Mesendoderm (in vitro differentiated cells): ENCODE measurements around the gene HS6ST1.

ENCODE experiments used
- DNase-seq: peaks from one replicate; pipeline ENCODE4 v3.0.0; 2013
- H2AK5ac ChIP-seq: 2 replicates; pipeline ENCODE4 v1.6.1; 2013; ENCODE audit warnings: low read length, inconsistent platforms
- H2BK120ac ChIP-seq: 2 replicates; pipeline ENCODE4 v1.6.1; 2013; ENCODE audit warnings: low read depth, mild to moderate bottlenecking, low read length, moderate library complexity, mixed read lengths
- H2BK15ac ChIP-seq: replicated peaks from 2 replicates; pipeline ENCODE4 v1.6.1; 2013; ENCODE audit warnings: low read depth, mild to moderate bottlenecking, moderate library complexity
- H2BK5ac ChIP-seq: 2 replicates; pipeline ENCODE4 v1.6.1; 2013; ENCODE audit warnings: low read length, inconsistent platforms
- H3K18ac ChIP-seq: 2 replicates; pipeline ENCODE4 v1.6.1; 2013; ENCODE audit warnings: mild to moderate bottlenecking, low read length, mixed read lengths
- H3K23ac ChIP-seq: one replicate; pipeline ENCODE4 v1.6.1; 2013; ENCODE audit warnings: low read length
- H3K27ac ChIP-seq: 2 replicates; pipeline ENCODE4 v1.5.1; 2013; ENCODE audit warnings: low read depth, mild to moderate bottlenecking, inconsistent platforms, low read length, moderate library complexity
- H3K27me3 ChIP-seq: 2 replicates; pipeline ENCODE4 v1.6.1; 2013; ENCODE audit warnings: low read length, control low read depth, mild to moderate bottlenecking, inconsistent platforms; ENCODE audit not compliant: insufficient read depth, poor library complexity
- H3K36me3 ChIP-seq: 2 replicates; pipeline ENCODE4 v1.6.1; 2013; ENCODE audit warnings: low read length, inconsistent platforms; ENCODE audit not compliant: control insufficient read depth, insufficient read depth
- H3K4ac ChIP-seq: one replicate; pipeline ENCODE4 v1.6.1; 2013; ENCODE audit warnings: low read depth, mild to moderate bottlenecking, low read length, moderate library complexity
- H3K4me1 ChIP-seq: 2 replicates; pipeline ENCODE4 v1.6.1; 2013; ENCODE audit warnings: low read depth, low read length, inconsistent platforms; ENCODE audit not compliant: control insufficient read depth
- H3K4me2 ChIP-seq: 2 replicates; pipeline ENCODE4 v1.6.1; 2013; ENCODE audit warnings: low read length
- H3K4me3 ChIP-seq: 2 replicates; pipeline ENCODE4 v1.5.1; 2013; ENCODE audit warnings: mild to moderate bottlenecking, low read length
- H3K56ac ChIP-seq: one replicate; pipeline ENCODE4 v1.6.1; 2013; ENCODE audit warnings: low read length
- H3K79me1 ChIP-seq: 2 replicates; pipeline ENCODE4 v1.6.1; 2013; ENCODE audit warnings: low read length, inconsistent platforms
- H3K79me2 ChIP-seq: 2 replicates; pipeline ENCODE4 v1.6.1; 2013; ENCODE audit warnings: mild to moderate bottlenecking, low read length; ENCODE audit not compliant: control insufficient read depth, insufficient read depth
- H3K9ac ChIP-seq: 2 replicates; pipeline ENCODE4 v1.6.1; 2013; ENCODE audit warnings: low read length, inconsistent platforms
- H4K5ac ChIP-seq: one replicate; pipeline ENCODE4 v1.6.1; 2013; ENCODE audit warnings: low read length
- H4K8ac ChIP-seq: one replicate; pipeline ENCODE4 v1.6.1; 2013; ENCODE audit warnings: low read depth, mild to moderate bottlenecking, control low read depth, low read length, moderate library complexity
- WGBS: extraction: QIAGEN DNeasy Blood & Tissue Kit; methylation state at CpG from one replicate; pipeline ENCODE4 v1.1.7; 2013; ENCODE audit warnings: low lambda C conversion rate, missing lambda C conversion rate; ENCODE audit not compliant: insufficient coverage; ENCODE audit errors: extremely low coverage; 5-methylcytosine and 5-hydroxymethylcytosine counted together

Gene HS6ST1

DNA sequence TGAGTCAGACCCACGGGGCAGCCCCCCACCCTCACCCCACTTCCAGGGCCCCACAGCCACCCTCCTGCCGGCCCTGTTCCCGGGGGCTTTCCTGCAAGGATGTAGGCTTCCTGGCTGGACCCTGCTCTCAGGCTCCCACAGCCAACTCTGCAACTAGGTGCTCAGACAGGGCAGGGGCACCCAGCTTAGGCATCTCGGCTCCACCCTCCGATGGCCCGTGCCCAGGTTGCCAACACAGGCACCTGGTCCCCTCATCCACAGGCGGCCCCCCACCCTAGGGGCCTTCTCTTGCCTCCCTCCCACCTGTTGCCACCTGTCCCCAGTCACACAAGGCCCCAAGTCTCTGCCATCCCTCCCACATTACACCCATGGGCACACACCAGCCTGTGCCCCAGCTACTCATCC is 34.6 kb downstream of the HS6ST1 start:
- Histone ChIP-seq H2BK120ac (no peak overlapping the region), H4K8ac (no peak overlapping the region), H3K79me1 (peaks cover 60% of the 10 kb centered on the region), H3K4me1 (no peaks in the 10 kb centered on the region), H2BK15ac (no peak overlapping the region), H3K27me3 (no peaks in the 10 kb centered on the region), H3K56ac (no peak overlapping the region), H3K9ac (no peak overlapping the region), H3K23ac (no peak overlapping the region), H3K4me2 (no peak overlapping the region), H3K18ac (no peak overlapping the region), H4K5ac (no peak overlapping the region), H3K4ac (no peak overlapping the region), H3K4me3 (no peak overlapping the region), H3K36me3 (peaks cover 1% of the 10 kb centered on the region), H2BK5ac (no peak overlapping the region), H2AK5ac (no peak overlapping the region), H3K27ac (no peak overlapping the region), H3K79me2 (peaks cover 49% of the 10 kb centered on the region)
- DNase-seq, result no peak
- WGBS, result no CpG with 5 or more reads among the region's 7 CpGs

DNA sequence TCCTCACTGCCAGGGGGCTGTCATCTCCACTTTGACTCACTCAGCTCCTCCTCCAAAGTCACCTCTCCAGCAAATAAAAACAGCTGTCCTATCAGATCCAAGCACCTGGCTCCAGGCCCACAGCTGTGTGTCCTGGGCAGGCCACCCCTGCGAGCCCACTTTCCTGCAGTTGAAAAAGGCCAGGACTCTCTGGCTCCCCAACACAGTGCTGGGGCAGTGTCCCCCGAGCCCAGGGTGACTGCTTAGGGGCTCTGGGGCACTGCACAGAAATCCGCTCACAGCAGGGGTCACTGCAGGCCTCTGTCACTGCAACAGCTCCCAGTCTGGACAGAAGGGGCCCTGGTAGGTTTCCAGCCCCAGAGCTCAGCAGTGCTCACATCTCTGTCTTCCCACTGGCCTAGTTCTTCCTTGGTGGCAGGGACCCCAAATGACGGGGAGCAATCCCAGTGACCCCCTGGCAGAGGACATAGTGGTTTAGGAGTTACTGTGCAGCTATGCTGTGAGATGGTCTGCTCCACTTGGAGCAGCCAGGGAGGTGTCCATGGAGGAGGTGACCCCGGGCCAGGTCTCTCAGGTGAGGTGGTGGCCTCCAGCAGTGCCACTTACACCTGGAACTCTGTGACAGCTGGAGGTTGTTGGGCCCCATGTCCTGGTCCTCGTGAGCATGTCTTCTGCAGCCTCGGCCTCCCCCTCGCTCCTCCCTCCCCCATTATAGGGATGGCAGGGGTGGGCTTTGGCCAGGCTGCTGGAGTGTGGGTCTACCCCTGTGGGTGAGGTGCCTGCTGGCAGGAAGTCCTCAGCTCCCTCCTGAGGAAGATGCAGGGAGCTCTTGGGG is 35.5 kb downstream of the HS6ST1 start:
- Histone ChIP-seq H3K79me1 (peaks cover 57% of the 10 kb centered on the region), H2BK5ac (no peak overlapping the region), H3K79me2 (peaks cover 44% of the 10 kb centered on the region), H2AK5ac (no peak overlapping the region), H3K4ac (no peak overlapping the region), H3K4me1 (no peaks in the 10 kb centered on the region), H3K56ac (no peak overlapping the region), H3K23ac (no peak overlapping the region), H4K8ac (no peak overlapping the region), H3K4me2 (no peak overlapping the region), H3K4me3 (no peak overlapping the region), H4K5ac (no peak overlapping the region), H3K9ac (no peak overlapping the region), H3K27ac (no peak overlapping the region), H3K27me3 (no peaks in the 10 kb centered on the region), H2BK120ac (no peak overlapping the region), H3K18ac (no peak overlapping the region), H3K36me3 (peaks cover 1% of the 10 kb centered on the region), H2BK15ac (no peak overlapping the region)
- no CpG with 5 or more reads among the region's 8 CpGs for WGBS
- no peak for DNase-seq

GRCh38 chr2:128282246-128282975 is 36.3 kb downstream of the HS6ST1 start:
- no peak overlapping the region for H2BK5ac ChIP-seq
- H3K79me1 ChIP-seq, result peaks cover 53% of the 10 kb centered on the region
- no peak overlapping the region for H3K27ac ChIP-seq
- H4K5ac ChIP-seq, result no peak overlapping the region
- H2BK15ac ChIP-seq, result no peak overlapping the region
- no peaks in the 10 kb centered on the region for H3K4me1 ChIP-seq
- H3K18ac ChIP-seq, result no peak overlapping the region
- H3K56ac ChIP-seq, result no peak overlapping the region
- no peaks in the 10 kb centered on the region for H3K27me3 ChIP-seq
- DNase-seq, result no peak
- no peak overlapping the region for H3K4ac ChIP-seq
- H3K4me3 ChIP-seq, result no peak overlapping the region
- no peak overlapping the region for H3K4me2 ChIP-seq
- no peak overlapping the region for H4K8ac ChIP-seq
- no peak overlapping the region for H2AK5ac ChIP-seq
- H3K79me2 ChIP-seq, result peaks cover 37% of the 10 kb centered on the region
- H2BK120ac ChIP-seq, result no peak overlapping the region
- H3K9ac ChIP-seq, result no peak overlapping the region
- H3K36me3 ChIP-seq, result peaks cover 1% of the 10 kb centered on the region
- no peak overlapping the region for H3K23ac ChIP-seq
- no CpG with 5 or more reads among the region's 24 CpGs for WGBS

- Histone ChIP-seq H3K79me2 (peaks cover 31% of the 10 kb centered on the region), H2AK5ac (no peak overlapping the region), H2BK15ac (no peak overlapping the region), H3K4me2 (no peak overlapping the region), H3K18ac (no peak overlapping the region), H3K27ac (no peak overlapping the region), H3K4me3 (no peak overlapping the region), H3K56ac (no peak overlapping the region), H3K79me1 (peaks cover 54% of the 10 kb centered on the region), H4K8ac (no peak overlapping the region), H3K4ac (no peak overlapping the region), H2BK5ac (no peak overlapping the region), H4K5ac (no peak overlapping the region), H3K9ac (no peak overlapping the region), H2BK120ac (no peak overlapping the region), H3K4me1 (no peaks in the 10 kb centered on the region), H3K23ac (no peak overlapping the region), H3K27me3 (no peaks in the 10 kb centered on the region), H3K36me3 (peaks cover 1% of the 10 kb centered on the region)
- no peak for DNase-seq
- no CpG with 5 or more reads among the region's 2 CpGs for WGBS
These were observed 36.8 kb downstream of the HS6ST1 start for GRCh38 chr2:128281852-128282245.

DNA sequence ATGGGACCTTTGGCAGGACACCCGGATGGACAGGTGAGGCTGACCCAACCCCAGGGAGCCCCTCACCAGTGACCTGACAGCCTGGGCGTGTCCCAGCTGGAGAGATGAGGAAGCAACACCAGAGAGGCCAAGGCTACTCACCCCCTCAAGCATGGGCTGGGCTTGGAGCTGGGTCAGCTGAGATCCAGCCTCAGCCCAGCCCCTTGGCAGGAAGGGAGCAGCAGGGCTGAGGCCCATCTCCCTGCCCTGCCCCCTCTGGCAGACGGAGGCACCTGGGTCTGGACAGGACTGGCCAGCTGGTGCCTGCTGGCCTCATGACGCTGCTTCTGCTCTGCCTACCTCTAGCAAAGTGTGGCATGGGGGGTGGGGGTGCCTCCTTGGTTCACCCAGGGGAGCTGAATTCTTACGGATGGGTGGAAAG is 37.8 kb downstream of the HS6ST1 start:
- Histone ChIP-seq H3K56ac (no peak overlapping the region), H3K79me2 (peaks cover 29% of the 10 kb centered on the region), H3K27me3 (no peaks in the 10 kb centered on the region), H2AK5ac (no peak overlapping the region), H3K4me3 (no peak overlapping the region), H3K79me1 (peaks cover 53% of the 10 kb centered on the region), H4K8ac (no peak overlapping the region), H4K5ac (no peak overlapping the region), H3K27ac (no peak overlapping the region), H3K9ac (no peak overlapping the region), H2BK5ac (no peak overlapping the region), H2BK120ac (no peak overlapping the region), H3K23ac (no peak overlapping the region), H3K4me2 (no peak overlapping the region), H3K18ac (no peak overlapping the region), H3K4me1 (no peaks in the 10 kb centered on the region), H3K36me3 (peaks cover 1% of the 10 kb centered on the region), H3K4ac (no peak overlapping the region), H2BK15ac (no peak overlapping the region)
- no CpG with 5 or more reads among the region's 5 CpGs for WGBS
- no peak for DNase-seq
